Measurements from ENCODE around the gene DAAM1.

DAAM1 gene

DNA sequence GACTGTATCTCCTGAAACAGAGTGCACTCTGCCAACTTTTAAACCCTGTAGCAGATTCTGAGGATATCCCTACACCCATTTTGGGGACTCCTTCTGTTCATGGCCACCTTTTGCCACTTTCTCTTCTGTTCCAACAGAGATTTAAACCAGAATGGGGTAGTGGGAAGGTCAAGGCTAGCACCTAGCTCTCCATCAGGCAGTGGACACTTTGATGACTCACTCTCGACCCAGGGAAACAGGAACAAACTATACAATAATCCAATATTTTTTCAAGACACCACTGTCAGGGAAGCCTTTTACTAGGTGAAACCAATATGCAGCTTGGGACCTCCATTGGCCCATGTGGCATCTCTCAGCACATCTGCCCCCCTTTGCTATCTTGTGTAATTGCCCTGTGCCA is 103.6 kb downstream of the DAAM1 start:
- DNase-seq (ENCODE audit: low read depth) = no peak

- no peak for DNase-seq (ENCODE audit: low read depth)
Measured at GRCh38 chr14:59292921-59293534, 104.6 kb downstream of the DAAM1 start.

GRCh38 chr14:59293935-59294661 is 105.6 kb downstream of the DAAM1 start:
- DNase-seq (ENCODE audit: low read depth) = no peak

- DNase-seq (ENCODE audit: low read depth) = no peak
Measured at GRCh38 chr14:59294662-59294992, 106.2 kb downstream of the DAAM1 start.

DNA sequence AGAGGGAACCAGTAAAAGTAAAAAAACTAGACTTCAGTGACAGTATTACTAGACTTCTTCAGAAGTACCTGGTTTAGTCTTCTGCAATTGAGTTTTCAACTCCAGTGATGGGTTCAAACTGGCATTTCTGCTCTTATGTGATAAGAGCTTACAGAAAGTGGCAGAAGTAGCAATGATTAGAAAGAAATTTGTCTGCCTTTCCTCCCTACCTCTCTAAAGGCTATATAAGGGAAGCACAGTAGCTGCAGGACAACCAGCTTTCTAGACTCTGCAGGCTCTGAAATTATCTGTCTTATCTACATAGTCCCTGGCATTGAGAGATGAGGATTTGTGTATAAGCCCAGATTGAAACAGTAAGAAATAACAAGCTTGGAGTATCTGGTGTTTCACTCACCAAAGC is 107.5 kb downstream of the DAAM1 start:
- no peak for DNase-seq (ENCODE audit: low read depth)

- no peak for DNase-seq (ENCODE audit: low read depth)
Measured at GRCh38 chr14:59296508-59296907, 108.0 kb downstream of the DAAM1 start.

- no peak for DNase-seq (ENCODE audit: low read depth)
Measured at GRCh38 chr14:59297071-59297776, 108.8 kb downstream of the DAAM1 start.

DNA sequence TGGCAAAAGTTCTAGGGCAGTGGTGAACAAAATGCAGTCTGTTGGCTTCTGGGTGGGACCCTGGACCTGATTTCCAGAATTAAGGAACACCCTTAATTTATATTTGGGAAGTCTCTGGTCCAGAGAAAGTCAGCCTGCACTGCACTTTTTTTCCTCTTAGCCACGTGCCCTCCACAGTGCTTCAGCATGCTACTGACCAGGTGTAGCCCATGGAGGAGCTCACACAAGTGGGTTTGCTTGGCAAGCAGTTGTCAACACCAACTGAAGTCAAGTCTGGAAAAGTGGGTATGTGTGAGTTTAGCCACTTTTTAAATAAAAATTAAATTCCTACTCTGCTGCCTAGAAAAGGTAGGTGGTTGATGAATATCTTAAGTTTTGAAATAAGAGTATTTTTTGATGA is 111.3 kb downstream of the DAAM1 start:
- no peak for DNase-seq (ENCODE audit: low read depth)

GRCh38 chr14:59301354-59301753 is 112.9 kb downstream of the DAAM1 start:
- DNase-seq (ENCODE audit: low read depth) = no peak

GRCh38 chr14:59302313-59302712 is 113.8 kb downstream of the DAAM1 start:
- no peak for DNase-seq (ENCODE audit: low read depth)

DNA sequence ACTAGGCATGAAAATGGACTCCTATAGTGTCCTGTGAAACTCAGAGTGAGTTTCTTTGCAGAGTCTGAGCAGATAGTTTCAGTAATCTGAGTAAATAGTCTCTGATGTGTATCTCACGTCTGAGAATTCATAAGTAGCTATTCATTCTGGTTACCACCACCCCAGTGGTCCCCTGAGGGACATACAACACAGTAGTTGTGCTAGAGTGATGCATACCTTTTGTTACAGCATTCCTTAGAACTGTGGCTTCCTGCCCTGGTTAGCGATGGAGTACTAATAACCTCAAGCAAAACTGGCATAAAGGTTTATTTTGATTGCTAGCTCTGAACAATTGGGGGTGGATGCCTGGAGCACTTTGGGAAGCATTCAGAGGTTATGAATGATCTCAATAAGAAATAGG is 114.7 kb downstream of the DAAM1 start:
- DNase-seq (ENCODE audit: low read depth) = no peak

GRCh38 chr14:59305231-59305630 is 116.8 kb downstream of the DAAM1 start:
- no peak for DNase-seq (ENCODE audit: low read depth)

GRCh38 chr14:59305836-59306555 is 117.5 kb downstream of the DAAM1 start:
- no peak for DNase-seq (ENCODE audit: low read depth)

DNA sequence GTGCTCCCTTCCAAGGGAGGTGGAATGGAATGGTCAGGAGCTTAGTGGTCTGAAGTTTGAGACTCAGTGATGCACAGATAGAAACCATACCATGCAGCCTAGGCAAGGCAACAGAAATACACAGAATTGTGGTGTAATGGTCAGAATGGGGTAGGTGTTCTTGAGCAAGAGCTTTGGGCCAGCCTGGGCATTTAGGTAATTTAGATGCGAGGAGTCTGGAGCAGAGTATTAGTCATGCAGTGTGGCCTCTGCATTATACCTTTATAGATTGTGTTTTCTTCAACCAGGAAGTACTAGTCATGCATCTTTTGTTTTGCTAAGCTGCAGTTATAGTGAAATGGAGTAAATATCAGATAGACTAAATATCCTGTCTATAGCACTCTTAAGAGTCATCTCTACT is 118.3 kb downstream of the DAAM1 start:
- no peak for DNase-seq (ENCODE audit: low read depth)

DNA sequence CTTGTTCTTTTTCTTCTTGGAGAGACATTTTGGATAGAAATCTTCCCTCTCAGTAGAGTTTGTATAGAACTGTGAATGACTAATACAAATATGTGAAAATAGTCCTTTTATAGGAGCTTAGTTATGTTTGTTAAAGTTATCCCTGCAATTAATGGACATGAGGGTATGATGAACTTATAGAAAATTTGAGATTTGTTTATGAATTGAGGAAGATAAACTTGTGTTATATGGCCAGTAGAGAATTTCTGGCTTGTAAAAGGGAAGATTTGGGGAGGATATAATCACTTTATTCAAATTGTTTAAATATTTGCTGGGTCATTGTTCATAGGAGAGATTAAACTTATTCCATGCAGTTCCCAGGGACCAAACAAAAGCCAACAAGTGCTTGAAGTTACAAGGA is 119.6 kb downstream of the DAAM1 start:
- no peak for DNase-seq (ENCODE audit: low read depth)

GRCh38 chr14:59308673-59309072 is 120.2 kb downstream of the DAAM1 start:
- DNase-seq (ENCODE audit: low read depth) = no peak

DNA sequence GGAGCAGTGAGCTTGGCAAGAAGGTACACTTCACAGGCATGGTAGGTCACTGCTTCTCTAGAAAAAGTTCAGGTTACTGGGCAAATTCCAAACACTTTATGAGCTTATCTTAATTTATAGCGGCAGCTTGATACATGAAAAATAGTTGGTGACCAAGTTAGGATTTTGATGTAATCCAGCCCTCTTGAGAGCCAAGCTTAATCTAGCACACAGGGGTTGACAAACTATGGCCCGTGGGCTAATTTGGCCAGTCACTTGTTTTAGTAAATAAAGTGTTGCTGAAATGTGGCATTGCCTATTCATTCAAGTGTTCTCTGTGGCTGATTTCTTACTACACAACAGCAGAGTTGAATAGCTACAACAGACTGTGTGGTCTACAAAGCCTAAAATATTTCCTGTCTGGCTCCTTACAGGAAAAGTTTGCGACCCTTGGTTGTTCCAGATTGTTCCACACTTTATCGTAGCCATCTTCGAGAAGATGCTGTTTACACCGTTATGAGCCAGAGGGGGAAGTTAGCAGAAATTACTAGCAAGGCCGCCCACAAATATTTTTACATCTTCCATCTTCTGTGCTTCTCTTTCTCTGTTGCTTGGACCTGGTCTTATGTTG is 120.9 kb downstream of the DAAM1 start:
- DNase-seq (ENCODE audit: low read depth) = no peak

GRCh38 chr14:59310633-59311032 is 122.2 kb downstream of the DAAM1 start:
- DNase-seq (ENCODE audit: low read depth) = no peak

DNA sequence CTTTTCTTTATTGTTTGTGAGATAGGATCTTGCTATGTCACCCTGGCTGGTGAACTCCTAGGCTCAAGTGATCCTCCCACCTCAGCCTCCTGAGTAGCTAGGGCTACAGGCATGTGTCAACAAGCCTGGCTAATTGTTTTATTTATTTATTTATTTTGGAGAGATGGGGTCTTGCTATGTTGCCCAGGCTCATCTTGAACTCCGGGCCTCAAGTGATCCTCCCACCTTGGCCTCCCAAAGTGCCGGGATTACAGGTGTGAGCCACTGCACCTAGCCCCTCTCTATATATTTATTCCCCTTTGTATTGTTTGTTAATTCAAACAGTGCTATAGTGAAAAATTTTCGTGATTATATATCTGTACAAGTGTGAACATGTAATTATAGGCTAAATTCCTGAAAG is 123.3 kb downstream of the DAAM1 start:
- DNase-seq (ENCODE audit: low read depth) = no peak

DNA sequence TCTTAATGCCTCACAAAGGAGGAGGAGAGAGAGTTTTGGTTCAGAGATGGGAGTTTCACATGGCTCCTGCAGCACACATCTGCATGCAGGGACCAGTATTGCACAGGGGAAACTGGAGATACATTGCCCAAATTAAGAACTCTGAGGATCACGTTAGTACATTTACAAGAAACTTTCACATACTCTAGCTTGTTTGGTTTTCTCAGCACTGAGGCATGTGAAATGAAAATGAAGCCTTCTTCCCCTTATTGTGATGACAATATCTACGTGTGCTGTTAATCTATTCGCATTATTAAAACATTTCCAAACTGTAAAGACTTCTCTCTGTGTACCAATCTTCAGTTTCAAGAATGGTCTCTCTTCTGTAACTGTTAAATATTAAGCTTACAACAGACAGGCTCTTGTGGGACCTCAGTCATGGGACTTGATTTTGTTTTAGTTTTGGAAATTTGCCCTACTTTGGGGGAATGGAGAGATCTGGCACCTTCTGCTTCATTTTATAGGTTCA is 124.7 kb downstream of the DAAM1 start:
- DNase-seq (ENCODE audit: low read depth) = no peak

DNA sequence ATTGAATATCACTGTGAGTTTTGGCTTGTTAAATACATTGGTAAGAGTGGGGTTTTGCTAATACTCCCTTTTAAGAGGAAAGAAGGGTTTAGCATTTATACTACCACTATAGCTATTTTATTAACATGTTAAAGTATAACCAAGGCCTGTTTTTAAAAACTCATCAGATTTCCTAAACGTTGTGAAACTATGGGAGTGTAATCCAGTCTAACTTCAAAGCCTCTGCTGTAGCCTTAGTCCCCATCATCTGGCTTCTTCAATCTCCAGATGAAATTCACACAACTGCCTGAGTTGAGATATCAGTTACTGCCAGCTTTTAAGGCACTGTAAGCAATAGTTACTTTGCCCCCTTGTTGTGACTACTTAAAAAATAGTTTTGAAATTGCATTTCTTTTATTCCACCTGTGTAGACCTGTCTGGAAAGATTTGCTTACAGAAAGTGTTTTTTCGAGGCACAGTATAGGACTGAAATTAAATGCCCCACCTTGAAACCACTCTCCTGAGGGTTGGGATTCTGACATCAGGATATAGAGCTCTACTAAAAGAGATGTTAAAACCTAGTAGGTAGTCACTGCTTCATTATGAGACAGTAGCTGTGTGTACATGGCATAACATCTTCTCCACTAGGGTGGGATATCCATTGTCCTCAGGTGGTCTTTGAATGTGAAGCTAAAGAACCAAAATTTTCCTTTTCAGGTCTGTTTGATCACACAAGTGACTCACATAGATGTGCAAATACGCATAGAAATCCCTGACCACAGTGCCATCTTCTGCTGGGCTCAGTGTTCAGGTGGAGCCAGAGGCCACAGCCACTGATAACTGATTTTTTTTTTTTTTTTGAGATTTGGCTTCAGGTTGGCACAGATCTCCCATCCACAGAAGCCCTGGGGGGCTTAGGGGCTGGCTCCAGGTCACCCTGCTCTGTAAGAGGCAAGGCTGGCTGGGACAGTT is 125.5 kb downstream of the DAAM1 start:
- no peak for DNase-seq (ENCODE audit: low read depth)

Measured in activated gamma-delta T cell treated with anti-CD3 and anti-CD28 coated beads, Interleukin-2, amount 50 U/mL, for 16 hours (primary cell).